Measurements from ENCODE around the gene PPP6R1. TPM values are rescaled to one million over a fixed set of nuclear protein-coding genes. Genes with fewer than 3 reads are reported as not detected.
A peak's percentile ranks its signal among the peaks of the same experiment; 100 is the strongest.
"Not testable (repeated sequence)": the region's sequence is repeated elsewhere in the genome, so short reads cannot be mapped to it uniquely, and the experiment has no call there.

PPP6R1 gene
- total RNA-seq, 1 donor from 2014 or later, result 33.4 TPM

GRCh38 chr19:55223291-55224037 is 35.4 kb downstream of the PPP6R1 start:
- DNase-seq, result no peak

- DNase-seq, result no peak
Observed at GRCh38 chr19:55220525-55220924, 38.3 kb downstream of the PPP6R1 start.

GRCh38 chr19:55216461-55217198 is 42.2 kb downstream of the PPP6R1 start:
- peak; percentile 84 for DNase-seq

- DNase-seq, result no peak
Observed at GRCh38 chr19:55213547-55213946, 45.3 kb downstream of the PPP6R1 start.

GRCh38 chr19:55212447-55212846 is 46.4 kb downstream of the PPP6R1 start:
- no peak for DNase-seq

- no peak for DNase-seq
Observed at GRCh38 chr19:55209693-55210472, 48.9 kb downstream of the PPP6R1 start.

- no peak for DNase-seq
Observed at GRCh38 chr19:55208880-55209692, 49.7 kb downstream of the PPP6R1 start, which contains the start of gene PTPRH. Gene PTPRH (minus strand): TSS chr19:55209501. CDS start chr19:55209433, 68 bp downstream.

- peak; percentile 50 for DNase-seq
Observed at GRCh38 chr19:55206664-55207500, 51.9 kb downstream of the PPP6R1 start.

GRCh38 chr19:55202199-55202598 is 56.6 kb downstream of the PPP6R1 start:
- DNase-seq, result not testable (repeated sequence)

GRCh38 chr19:55199620-55200204 is 59.1 kb downstream of the PPP6R1 start:
- no peak for DNase-seq

GRCh38 chr19:55198651-55199050 is 60.2 kb downstream of the PPP6R1 start:
- no peak for DNase-seq

- DNase-seq, result no peak
Observed at GRCh38 chr19:55197528-55197927, 61.3 kb downstream of the PPP6R1 start.

- no peak for DNase-seq
Observed at GRCh38 chr19:55196803-55197202, 62.0 kb downstream of the PPP6R1 start.

GRCh38 chr19:55193481-55193880 is 65.3 kb downstream of the PPP6R1 start:
- no peak for DNase-seq

GRCh38 chr19:55189403-55189835 is 69.4 kb downstream of the PPP6R1 start:
- DNase-seq, result no peak

GRCh38 chr19:55188625-55189024 is 70.2 kb downstream of the PPP6R1 start:
- no peak for DNase-seq

- DNase-seq, result no peak
Observed at GRCh38 chr19:55186080-55186479, 72.7 kb downstream of the PPP6R1 start.

- DNase-seq, result no peak
Observed at GRCh38 chr19:55181740-55182139, 77.1 kb downstream of the PPP6R1 start.

All from tongue (tissue), 2 donors.